Left hindlimb (tissue), 1 donor: ENCODE measurements around the gene ZDHHC6.
"Not testable (repeated sequence)": the region's sequence is repeated elsewhere in the genome, so short reads cannot be mapped to it uniquely, and the experiment has no call there.

Experiments
- DNase-seq: peaks from one replicate; pipeline ENCODE4 v3.0.0-alpha.2; 2018

ZDHHC6 gene

GRCh38 chr10:112442063-112442462, 4.7 kb downstream of the ZDHHC6 start:
- no peak for DNase-seq

GRCh38 chr10:112441520-112441919, 5.2 kb downstream of the ZDHHC6 start:
- no peak for DNase-seq

GRCh38 chr10:112438356-112438755, 8.4 kb downstream of the ZDHHC6 start:
- no peak for DNase-seq

GRCh38 chr10:112434988-112435619, 11.6 kb downstream of the ZDHHC6 start:
- no peak for DNase-seq

GRCh38 chr10:112433136-112433535, 13.6 kb downstream of the ZDHHC6 start:
- DNase-seq: no peak

GRCh38 chr10:112429654-112430230, 17.0 kb downstream of the ZDHHC6 start:
- no peak for DNase-seq

- DNase-seq: no peak
These were observed 17.6 kb downstream of the ZDHHC6 start for GRCh38 chr10:112429147-112429546.

- DNase-seq: no peak
These were observed 20.6 kb downstream of the ZDHHC6 start for GRCh38 chr10:112426111-112426510.

- DNase-seq: no peak
These were observed 22.1 kb downstream of the ZDHHC6 start for GRCh38 chr10:112424651-112425050.

- DNase-seq: no peak
These were observed 25.0 kb downstream of the ZDHHC6 start for GRCh38 chr10:112421731-112422130.

GRCh38 chr10:112412696-112413095, 34.0 kb downstream of the ZDHHC6 start:
- no peak for DNase-seq

GRCh38 chr10:112409755-112410154, 37.0 kb downstream of the ZDHHC6 start:
- no peak for DNase-seq

GRCh38 chr10:112409299-112409698, 37.4 kb downstream of the ZDHHC6 start:
- no peak for DNase-seq

- DNase-seq: no peak
These were observed 39.0 kb downstream of the ZDHHC6 start for GRCh38 chr10:112407696-112408095.

- not testable (repeated sequence) for DNase-seq
These were observed 39.9 kb downstream of the ZDHHC6 start for GRCh38 chr10:112406806-112407205.

- no peak for DNase-seq
These were observed 42.1 kb downstream of the ZDHHC6 start for GRCh38 chr10:112404617-112405016.

GRCh38 chr10:112402917-112403316, 43.8 kb downstream of the ZDHHC6 start:
- no peak for DNase-seq

GRCh38 chr10:112397592-112397991, 49.1 kb downstream of the ZDHHC6 start:
- DNase-seq: no peak

- no peak for DNase-seq
These were observed 50.7 kb downstream of the ZDHHC6 start for GRCh38 chr10:112395809-112396530.

GRCh38 chr10:112394475-112394875, 52.2 kb downstream of the ZDHHC6 start:
- DNase-seq: no peak

GRCh38 chr10:112393827-112394226, 52.9 kb downstream of the ZDHHC6 start:
- DNase-seq: no peak

GRCh38 chr10:112393341-112393740, 53.4 kb downstream of the ZDHHC6 start:
- DNase-seq: no peak

- no peak for DNase-seq
These were observed 56.5 kb downstream of the ZDHHC6 start for GRCh38 chr10:112390125-112390703.

GRCh38 chr10:112389271-112389822, 57.4 kb downstream of the ZDHHC6 start:
- peak; percentile 36 for DNase-seq
